IMR-90 (cell line): Measurements from ENCODE around the gene RTL5. TPM values are rescaled to one million over a fixed set of nuclear protein-coding genes. Genes with fewer than 3 reads are reported as not detected.

ENCODE experiments used
- ATAC-seq: fragments of 200-7000 bp; cut with Tn5 transposase; 2 replicates; pipeline ENCODE4 v1.9.1; 2020; ENCODE audit warnings: low read depth, mild to moderate bottlenecking, moderate library complexity
- BruUV-seq: library from RNA; stranded (reverse); fragments of 400-500 nt; replicated peaks from 2 replicates; lab custom pipeline; 2021; lab: Mats Ljungman, UMichigan
- CTCF ChIA-PET: fragments of 300-600 bp; formaldehyde crosslinking; extraction: SDS; loops from one replicate; lab custom pipeline; 2021; ENCODE audit warnings: antibody characterized with exemption; lab: Yijun Ruan, JAX
- POLR2A ChIA-PET: fragments of 300-600 bp; sonication (Branson Sonifier 250); formaldehyde crosslinking; loops from one replicate; lab custom pipeline; 2022; ENCODE audit warnings: antibody characterized with exemption; ENCODE audit not compliant: unreplicated experiment; lab: Charles Lee
- DNase-seq: peaks from one replicate; pipeline ENCODE4 v3.0.0; 2013
- H2AFZ ChIP-seq: replicated peaks from 2 replicates; pipeline ENCODE3; 2013; ENCODE audit warnings: low read length, mild to moderate bottlenecking; ENCODE audit not compliant: poor library complexity
- H2AK5ac ChIP-seq: 2 replicates; pipeline ENCODE4 v1.6.1; 2013; ENCODE audit warnings: low read depth, low read length, inconsistent platforms
- H2AK9ac ChIP-seq: replicated peaks from 2 replicates; pipeline ENCODE3; 2013; ENCODE audit warnings: mild to moderate bottlenecking, low read depth, low read length, moderate library complexity; ENCODE audit not compliant: poor library complexity
- H2BK120ac ChIP-seq: 2 replicates; pipeline ENCODE4 v1.6.1; 2013; ENCODE audit warnings: low read depth, low read length, inconsistent platforms
- H2BK15ac ChIP-seq: 3 replicates; pipeline ENCODE4 v1.6.1; 2013; ENCODE audit warnings: low read depth, low read length, inconsistent platforms
- H2BK20ac ChIP-seq: 2 replicates; pipeline ENCODE4 v1.6.1; 2013; ENCODE audit warnings: low read depth, mild to moderate bottlenecking, inconsistent platforms, low read length, moderate library complexity
- H2BK5ac ChIP-seq: 2 replicates; pipeline ENCODE4 v1.6.1; 2013; ENCODE audit warnings: mild to moderate bottlenecking, low read depth, low read length, inconsistent platforms; ENCODE audit not compliant: poor library complexity, severe bottlenecking
- H3K14ac ChIP-seq: replicated peaks from 2 replicates; pipeline ENCODE4 v1.6.1; 2013; ENCODE audit warnings: low read depth, low read length, inconsistent platforms
- H3K18ac ChIP-seq: 2 replicates; pipeline ENCODE4 v1.6.1; 2013; ENCODE audit warnings: low read depth, low read length, control low read depth
- H3K23ac ChIP-seq: 2 replicates; pipeline ENCODE4 v1.6.1; 2013; ENCODE audit warnings: low read depth, low read length, inconsistent platforms
- H3K27ac ChIP-seq: 2 replicates; pipeline ENCODE4 v1.5.1; 2013; ENCODE audit warnings: mild to moderate bottlenecking, control low read depth, low read length; ENCODE audit not compliant: insufficient read depth
- H3K27me3 ChIP-seq: 2 replicates; pipeline ENCODE4 v1.6.1; 2013; ENCODE audit warnings: low read length; ENCODE audit not compliant: control insufficient read depth, insufficient read depth
- H3K36me3 ChIP-seq: 2 replicates; pipeline ENCODE4 v1.6.1; 2013; ENCODE audit warnings: low read length, mixed read lengths; ENCODE audit not compliant: control insufficient read depth, insufficient read depth
- H3K4ac ChIP-seq: 2 replicates; pipeline ENCODE4 v1.6.1; 2013; ENCODE audit warnings: low read depth, low read length, inconsistent platforms
- H3K4me1 ChIP-seq: 2 replicates; pipeline ENCODE4 v1.6.1; 2013; ENCODE audit warnings: low read length, mixed read lengths; ENCODE audit not compliant: control insufficient read depth, insufficient read depth
- H3K4me2 ChIP-seq: 2 replicates; pipeline ENCODE4 v1.6.1; 2013; ENCODE audit warnings: low read depth, mild to moderate bottlenecking, control low read depth, low read length, moderate library complexity
- H3K4me3 ChIP-seq: 2 replicates; pipeline ENCODE4 v1.5.1; 2013; ENCODE audit warnings: low read depth, mild to moderate bottlenecking, control low read depth, low read length, moderate library complexity; ENCODE audit not compliant: insufficient read depth
- H3K56ac ChIP-seq: 2 replicates; pipeline ENCODE4 v1.6.1; 2013; ENCODE audit warnings: low read length, inconsistent platforms; ENCODE audit not compliant: insufficient read depth; ENCODE audit errors: extremely low read depth
- H3K79me1 ChIP-seq, 2 experiments: 2 replicates each; pipeline ENCODE4 v1.6.1; 2013; ENCODE audit warnings: low read length in 2 of 2, inconsistent platforms in 1 of 2, low read depth in 1 of 2
- H3K9ac ChIP-seq: 2 replicates; pipeline ENCODE4 v1.6.1; 2013; ENCODE audit warnings: low read depth, low read length, control low read depth
- H3K9me1 ChIP-seq: 2 replicates; pipeline ENCODE4 v1.6.1; 2013; ENCODE audit warnings: low read length, inconsistent platforms; ENCODE audit not compliant: insufficient read depth
- H3K9me3 ChIP-seq: 2 replicates; pipeline ENCODE4 v1.6.1; 2013; ENCODE audit warnings: low read length; ENCODE audit not compliant: control insufficient read depth, insufficient read depth
- H4K20me1 ChIP-seq: 2 replicates; pipeline ENCODE4 v1.6.1; 2013; ENCODE audit warnings: low read length, inconsistent platforms; ENCODE audit not compliant: insufficient read depth
- H4K5ac ChIP-seq: 2 replicates; pipeline ENCODE4 v1.6.1; 2013; ENCODE audit warnings: mild to moderate bottlenecking, low read depth, low read length, control low read depth
- H4K8ac ChIP-seq, 2 experiments: 2 replicates each; pipeline ENCODE4 v1.6.1; 2013; ENCODE audit warnings: low read depth in 2 of 2, low read length in 2 of 2, control low read depth in 1 of 2, inconsistent platforms in 1 of 2
- H4K91ac ChIP-seq: 2 replicates; pipeline ENCODE4 v1.6.1; 2013; ENCODE audit warnings: low read depth, low read length, inconsistent platforms; ENCODE audit not compliant: insufficient read depth
- BHLHE40 ChIP-seq: fragments of 150-350 bp; IDR thresholded peaks from 2 replicates; pipeline ENCODE4 v1.6.1; 2016; ENCODE audit warnings: mild to moderate bottlenecking, low read depth, low read length
- FOS ChIP-seq: fragments of 150-350 bp; IDR thresholded peaks from 2 replicates; pipeline ENCODE4 v1.6.1; 2016; ENCODE audit warnings: low read depth, low read length
- MXI1 ChIP-seq: IDR thresholded peaks from 2 replicates; pipeline ENCODE4 v1.6.1; 2012; ENCODE audit warnings: low read depth, mild to moderate bottlenecking, low read length, moderate library complexity, borderline replicate concordance
- NFE2L2 ChIP-seq: fragments of 150-350 bp; IDR thresholded peaks from 2 replicates; pipeline ENCODE4 v1.6.1; 2016; ENCODE audit warnings: low read depth, mild to moderate bottlenecking, low read length
- POLR2A ChIP-seq: IDR thresholded peaks from 2 replicates; pipeline ENCODE4 v1.6.1; 2012; ENCODE audit warnings: mild to moderate bottlenecking, low read depth, low read length
- RAD21 ChIP-seq: IDR thresholded peaks from 2 replicates; pipeline ENCODE4 v1.6.1; 2012; ENCODE audit warnings: low read length, improper control_type of control experiment
- RCOR1 ChIP-seq: IDR thresholded peaks from 2 replicates; pipeline ENCODE4 v1.6.1; 2012; ENCODE audit warnings: mild to moderate bottlenecking, low read length, improper control_type of control experiment; ENCODE audit not compliant: insufficient replicate concordance
- RFX5 ChIP-seq: IDR thresholded peaks from 2 replicates; pipeline ENCODE4 v1.8.0; 2012; ENCODE audit warnings: low read depth, mild to moderate bottlenecking, low read length, moderate library complexity
- SMC3 ChIP-seq: fragments of 150-350 bp; IDR thresholded peaks from 2 replicates; pipeline ENCODE4 v1.6.1; 2016; ENCODE audit warnings: low read depth, mild to moderate bottlenecking, antibody characterized with exemption, low read length, moderate library complexity
- WGBS, 2 experiments: methylation state at CpG; one replicate each; pipeline versions ENCODE4 v1.1.5 to v1.1.7; 2013; ENCODE audit warnings: missing lambda C conversion rate in 2 of 2; ENCODE audit not compliant: insufficient read length in 1 of 2; ENCODE audit errors: extremely low coverage in 2 of 2; 5-methylcytosine and 5-hydroxymethylcytosine counted together
- dilution Hi-C: fragments of 300-500 bp; cut with HindIII; formaldehyde crosslinking; loops from one replicate; pipeline ENCODE4 v1.14.3; 2018; ENCODE audit warnings: low sequenced_read_pairs; ENCODE audit not compliant: unreplicated experiment
- in situ Hi-C: fragments of 300-500 bp; cut with MboI; formaldehyde crosslinking; loops from 3 replicates; pipeline ENCODE4 v1.14.3; 2019; ENCODE audit warnings: low sequenced_read_pairs, inconsistent platforms, mixed read lengths
- intact Hi-C: fragments of 100-400 bp; cut with micrococcal nuclease; formaldehyde crosslinking; loops from 2 replicates; pipeline ENCODE4 v1.10.0; 2022
- polyA plus RNA-seq, 3 experiments: library from polyadenylated mRNA; depleted of rRNA; stranded (reverse); fragments of >200 nt; gene quantifications; 2 replicates each; pipeline ENCODE4 v1.2.3, GENCODE V29; 2012; ENCODE audit warnings: low replicate concordance in 1 of 3
- total RNA-seq: library from RNA; depleted of rRNA; stranded (reverse); fragments of >200 nt; gene quantifications from 2 replicates; pipeline ENCODE4 v1.2.3, GENCODE V29; 2012
- TF ChIP-seq, protein P1 (sequence below): fragments of 150-350 bp; IDR thresholded peaks from 2 replicates; pipeline ENCODE4 v1.6.1; 2016; ENCODE audit warnings: low read depth, mild to moderate bottlenecking, low read length, moderate library complexity, borderline replicate concordance

Gene RTL5
- total and polyA plus RNA-seq, 2 of the 4 experiments (the other 2 are of a cell fraction): 0.90 to 2.5 TPM

DNA sequence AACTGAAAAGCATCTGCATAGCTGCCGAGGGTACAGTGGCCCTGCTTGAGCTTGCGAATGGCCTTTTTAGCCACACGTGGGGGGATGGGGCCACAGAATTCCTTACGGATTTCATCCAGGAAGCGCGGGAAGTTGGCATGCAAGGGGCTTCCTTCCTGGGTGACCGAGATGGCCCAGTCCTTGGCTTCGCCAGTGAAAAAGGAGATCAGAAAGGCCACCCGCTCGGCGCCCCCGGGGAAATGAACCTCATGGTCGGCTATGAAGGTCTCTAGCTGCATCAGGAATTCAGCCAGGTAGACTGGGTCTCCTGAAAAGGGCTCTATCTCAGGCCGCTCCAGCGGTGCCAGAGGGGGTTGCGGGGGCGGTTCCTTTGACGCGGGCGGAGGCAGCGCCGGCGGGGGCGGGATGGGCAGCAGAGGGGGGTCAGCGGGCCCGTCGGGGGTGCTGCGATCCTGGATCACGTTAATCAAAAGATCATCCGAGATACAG is 909 bp downstream of the RTL5 start:
- Histone ChIP-seq H2AK5ac (no peak overlapping the region), H3K36me3 (no peaks in the 10 kb centered on the region), H3K23ac (no peak overlapping the region), H2BK15ac (no peak overlapping the region), H3K4me1 (peaks cover 2% of the 10 kb centered on the region; the same call in 1 of the 2 replicates), H2BK5ac (no peak overlapping the region), H4K5ac (no peak overlapping the region), H3K4me3 (peak overlapping the region; percentile 52), H3K56ac (no peak overlapping the region), H2BK20ac (no peak overlapping the region), H4K8ac (no peak overlapping the region; a peak in 1 of 4 replicates), H3K18ac (no peak overlapping the region), H3K79me1 (no peaks in the 10 kb centered on the region), H2BK120ac (no peak overlapping the region), H2AK9ac (no peak overlapping the region), H3K14ac (no peak overlapping the region), H3K27ac (no peak overlapping the region), H3K9me3 (peaks cover 4% of the 10 kb centered on the region; the same call in 1 of the 2 replicates), H3K27me3 (peaks cover 44% of the 10 kb centered on the region), H4K20me1 (no peaks in the 10 kb centered on the region), H3K4me2 (peak overlapping the region; percentile 69; the same call in 1 of the 2 replicates), H3K9me1 (no peaks in the 10 kb centered on the region), H2AFZ (peak overlapping the region; percentile 89), H3K9ac (peak overlapping the region; percentile 31; the same call in 1 of the 2 replicates), H3K4ac (no peak overlapping the region), H4K91ac (no peak overlapping the region)
- intact Hi-C loops (no loop called here), in situ Hi-C loops (no loop called here), dilution Hi-C loops (no loop called here)
- ATAC-seq (no peak), DNase-seq (no peak)
- POLR2A ChIA-PET: no interaction called here
- BruUV-seq: no TSS peak
- CTCF ChIA-PET: no interaction called here
- TF ChIP-seq NFE2L2 (no peak), RFX5 (no peak), RAD21 (no peak), MXI1 (no peak), BHLHE40 (no peak), FOS (no peak), RCOR1 (no peak), POLR2A (no peak), SMC3 (no peak)
- TF ChIP-seq, protein P1, sequence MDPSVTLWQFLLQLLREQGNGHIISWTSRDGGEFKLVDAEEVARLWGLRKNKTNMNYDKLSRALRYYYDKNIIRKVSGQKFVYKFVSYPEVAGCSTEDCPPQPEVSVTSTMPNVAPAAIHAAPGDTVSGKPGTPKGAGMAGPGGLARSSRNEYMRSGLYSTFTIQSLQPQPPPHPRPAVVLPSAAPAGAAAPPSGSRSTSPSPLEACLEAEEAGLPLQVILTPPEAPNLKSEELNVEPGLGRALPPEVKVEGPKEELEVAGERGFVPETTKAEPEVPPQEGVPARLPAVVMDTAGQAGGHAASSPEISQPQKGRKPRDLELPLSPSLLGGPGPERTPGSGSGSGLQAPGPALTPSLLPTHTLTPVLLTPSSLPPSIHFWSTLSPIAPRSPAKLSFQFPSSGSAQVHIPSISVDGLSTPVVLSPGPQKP: no peak
- WGBS, 2 experiments: 54% methylated on average over 7 of the region's 30 CpGs; no CpG with 5 or more reads in 1 of the 2 experiments
